HepG2 (cell line): ENCODE data around the gene STC2. TPM values are rescaled to one million over a fixed set of nuclear protein-coding genes. Genes with fewer than 3 reads are reported as not detected.
A peak's percentile ranks its signal among the peaks of the same experiment; 100 is the strongest.

ENCODE experiments used
- ATF1 ChIP-seq: IDR thresholded peaks from 2 replicates; pipeline ENCODE4 v1.6.1; 2016; ENCODE audit warnings: mild to moderate bottlenecking, control low read depth
- CBX2 ChIP-seq, 2 experiments: fragments of 200-600 bp in 1 of 2; sonication (generic); formaldehyde crosslinking in 1 of 2; IDR thresholded peaks; 2 replicates each; pipeline versions ENCODE4 v1.7.0 to v1.8.1; 2018 to 2022; ENCODE audit warnings: low read depth in 2 of 2, low read length in 1 of 2, mild to moderate bottlenecking in 1 of 2, missing genetic modification reagents in 1 of 2
- DR1 ChIP-seq: sonication (generic); formaldehyde crosslinking; IDR thresholded peaks from 2 replicates; pipeline ENCODE4 v1.8.0; 2021; ENCODE audit warnings: mild to moderate bottlenecking, missing genetic modification reagents, inconsistent platforms
- ETV6 ChIP-seq: sonication (generic); formaldehyde crosslinking; conservative IDR thresholded peaks from 2 replicates; pipeline ENCODE4 v1.4.0; 2020; ENCODE audit warnings: missing genetic modification reagents
- GATA4 ChIP-seq: sonication (generic); IDR thresholded peaks from 2 replicates; pipeline ENCODE4 v1.6.1; 2016; ENCODE audit warnings: antibody characterized with exemption, low read depth, borderline replicate concordance
- MED1 ChIP-seq: sonication (generic); formaldehyde crosslinking; IDR thresholded peaks from 2 replicates; pipeline ENCODE4 v1.4.0; 2020; ENCODE audit warnings: missing genetic modification reagents
- POLR2A ChIP-seq, 2 experiments: IDR thresholded peaks; 2 replicates each; pipeline ENCODE4 v1.6.1; 2011; ENCODE audit warnings: low read depth in 2 of 2, low read length in 2 of 2, mild to moderate bottlenecking in 1 of 2, moderate library complexity in 1 of 2; ENCODE audit not compliant: insufficient read depth in 1 of 2
- POLR2AphosphoS5 ChIP-seq: IDR thresholded peaks from 2 replicates; pipeline ENCODE4 v1.6.1; 2012; ENCODE audit warnings: low read depth, low read length
- RFX5 ChIP-seq: IDR thresholded peaks from 2 replicates; pipeline ENCODE4 v1.6.1; 2011; ENCODE audit warnings: low read depth, low read length, improper control_type of control experiment
- SP5 ChIP-seq: IDR thresholded peaks from 2 replicates; pipeline ENCODE4 v1.6.1; 2016; ENCODE audit warnings: low read depth, borderline replicate concordance
- STAT5B ChIP-seq: sonication (generic); formaldehyde crosslinking; IDR thresholded peaks from 2 replicates; pipeline ENCODE4 v1.4.0; 2020; ENCODE audit warnings: missing genetic modification reagents
- TAF15 ChIP-seq: fragments of 200-400 bp; formaldehyde crosslinking; IDR thresholded peaks from one replicate; pipeline ENCODE4 v1.6.1; 2018; ENCODE audit warnings: mild to moderate bottlenecking, low read depth, low read length; ENCODE audit not compliant: poor library complexity, severe bottlenecking
- THAP11 ChIP-seq: IDR thresholded peaks from 2 replicates; pipeline ENCODE4 v1.6.1; 2016; ENCODE audit warnings: missing biosample characterization, missing genetic modification reagents
- ZMAT3 ChIP-seq: sonication (generic); formaldehyde crosslinking; conservative IDR thresholded peaks from 2 replicates; pipeline ENCODE4 v1.7.0; 2021; ENCODE audit warnings: missing genetic modification reagents
- ZNF251 ChIP-seq: sonication (generic); formaldehyde crosslinking; IDR thresholded peaks from 2 replicates; pipeline ENCODE4 v1.9.0; 2021; ENCODE audit warnings: mild to moderate bottlenecking, missing genetic modification reagents
- ZNF709 ChIP-seq: sonication (generic); formaldehyde crosslinking; IDR thresholded peaks from 2 replicates; pipeline ENCODE4 v1.5.0; 2020; ENCODE audit warnings: mild to moderate bottlenecking, missing genetic modification reagents
- polyA plus RNA-seq, 8 experiments: library from polyadenylated mRNA; depleted of rRNA in 3 of 8; stranded (reverse) in 7 of 8; unstranded in 1 of 8; fragments of >200 nt; fragmentation: Illumina TruSeq in 4 of 8; extraction: Trizol in 4 of 8; gene quantifications; 2 replicates each; pipeline versions ENCODE4 v1.2.1 to v1.2.3, GENCODE V29; 2011 to 2016; ENCODE audit warnings: low read depth in 4 of 8, missing spikeins in 1 of 8, mixed read lengths in 1 of 8; ENCODE audit not compliant: insufficient read depth in 1 of 8
- total RNA-seq, 5 experiments: library from RNA; depleted of rRNA; stranded (reverse); fragments of >200 nt; fragmentation: Illumina TruSeq; extraction: Trizol; gene quantifications; 2 replicates each; pipeline ENCODE4 v1.2.3, GENCODE V29; 2016; ENCODE audit warnings: low read depth in 1 of 5
- TF ChIP-seq, protein P1 (sequence below): sonication (generic); formaldehyde crosslinking; IDR thresholded peaks from 2 replicates; pipeline ENCODE4 v1.5.1; 2020; ENCODE audit warnings: missing genetic modification reagents, mild to moderate bottlenecking, borderline replicate concordance
- TF ChIP-seq, protein P2 (sequence below): sonication (generic); formaldehyde crosslinking; IDR thresholded peaks from 2 replicates; pipeline ENCODE4 v1.4.0; 2020; ENCODE audit warnings: missing genetic modification reagents
- TF ChIP-seq, protein P3 (sequence below): sonication (generic); formaldehyde crosslinking; IDR thresholded peaks from 2 replicates; pipeline ENCODE4 v1.4.0; 2020; ENCODE audit warnings: missing genetic modification reagents, borderline replicate concordance
- TF ChIP-seq, protein P4 (sequence below): sonication (generic); formaldehyde crosslinking; IDR thresholded peaks from 2 replicates; pipeline ENCODE4 v1.4.0; 2020; ENCODE audit warnings: mild to moderate bottlenecking, missing genetic modification reagents

The STC2 gene
- total and polyA plus RNA-seq, 2 of the 13 experiments (the other 11 are each of a cell fraction or from before 2014, with no cell fraction given), result 27.1 to 69.2 TPM

DNA sequence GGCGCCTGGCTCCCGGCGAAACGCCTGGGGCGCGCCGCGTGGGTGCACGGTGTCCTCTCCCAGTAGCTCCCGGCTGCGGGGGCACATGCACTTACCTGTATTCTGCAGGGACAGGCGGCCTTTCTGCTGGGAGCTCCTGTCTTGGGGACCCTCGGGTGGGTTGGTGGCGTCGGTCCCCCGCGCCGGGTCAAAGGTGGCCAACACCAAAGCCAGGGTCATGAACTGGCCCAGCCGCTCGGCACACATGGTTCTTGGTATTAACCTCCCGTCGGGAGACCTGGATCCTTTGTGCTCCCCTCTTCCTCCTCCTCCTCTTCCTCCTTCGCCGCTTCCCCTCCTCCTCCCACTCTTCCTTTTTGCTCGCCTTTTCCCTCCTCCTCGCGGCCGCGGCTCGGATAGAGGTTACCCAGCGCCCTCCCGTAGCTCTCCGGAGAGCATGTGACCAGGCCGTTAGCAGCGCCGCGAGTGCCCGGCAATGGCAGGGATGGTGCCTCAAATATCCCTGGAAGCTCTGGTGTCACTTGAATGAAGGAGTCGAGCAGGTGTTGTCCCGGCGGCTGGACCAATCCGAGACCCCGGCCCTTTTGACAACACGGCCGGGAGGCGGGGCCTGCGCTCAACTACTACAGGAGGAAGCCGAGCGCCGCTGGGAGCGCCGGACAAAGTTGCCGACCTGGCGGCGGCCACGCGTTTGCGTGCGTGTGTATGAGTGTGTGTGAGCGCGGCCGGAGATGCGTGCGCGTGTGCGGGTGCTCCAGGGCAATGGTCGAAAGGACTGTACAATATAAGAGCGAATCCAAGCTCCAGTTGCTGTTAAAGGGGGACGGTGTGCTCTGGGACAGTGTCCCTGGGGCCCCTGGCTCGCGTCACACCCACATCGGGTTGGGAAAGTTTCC is at the start of gene STC2 (continued):
- TF ChIP-seq, protein P1, sequence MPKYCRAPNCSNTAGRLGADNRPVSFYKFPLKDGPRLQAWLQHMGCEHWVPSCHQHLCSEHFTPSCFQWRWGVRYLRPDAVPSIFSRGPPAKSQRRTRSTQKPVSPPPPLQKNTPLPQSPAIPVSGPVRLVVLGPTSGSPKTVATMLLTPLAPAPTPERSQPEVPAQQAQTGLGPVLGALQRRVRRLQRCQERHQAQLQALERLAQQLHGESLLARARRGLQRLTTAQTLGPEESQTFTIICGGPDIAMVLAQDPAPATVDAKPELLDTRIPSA (CRISPR knock-in tag), result no peak
- TF ChIP-seq ATF1, result peak; percentile 54
- TF ChIP-seq ZNF709 (CRISPR knock-in tag), result no peak; the same call in 1 of the 2 replicates
- peak; percentile 99 for TF ChIP-seq DR1 (CRISPR knock-in tag)
- TF ChIP-seq SP5 (CRISPR knock-in tag), result peak; percentile 19; the same call in 1 of the 2 replicates
- no peak for TF ChIP-seq CBX2 (IDR thresholded peaks at IDR 0.05; ENCODE audit: low read depth, low read length)
- no peak for TF ChIP-seq CBX2 (CRISPR knock-in tag; IDR thresholded peaks at IDR 0.05; ENCODE audit: low read depth)
- TF ChIP-seq ZNF251 (CRISPR knock-in tag), result no peak
- TF ChIP-seq, protein P2, sequence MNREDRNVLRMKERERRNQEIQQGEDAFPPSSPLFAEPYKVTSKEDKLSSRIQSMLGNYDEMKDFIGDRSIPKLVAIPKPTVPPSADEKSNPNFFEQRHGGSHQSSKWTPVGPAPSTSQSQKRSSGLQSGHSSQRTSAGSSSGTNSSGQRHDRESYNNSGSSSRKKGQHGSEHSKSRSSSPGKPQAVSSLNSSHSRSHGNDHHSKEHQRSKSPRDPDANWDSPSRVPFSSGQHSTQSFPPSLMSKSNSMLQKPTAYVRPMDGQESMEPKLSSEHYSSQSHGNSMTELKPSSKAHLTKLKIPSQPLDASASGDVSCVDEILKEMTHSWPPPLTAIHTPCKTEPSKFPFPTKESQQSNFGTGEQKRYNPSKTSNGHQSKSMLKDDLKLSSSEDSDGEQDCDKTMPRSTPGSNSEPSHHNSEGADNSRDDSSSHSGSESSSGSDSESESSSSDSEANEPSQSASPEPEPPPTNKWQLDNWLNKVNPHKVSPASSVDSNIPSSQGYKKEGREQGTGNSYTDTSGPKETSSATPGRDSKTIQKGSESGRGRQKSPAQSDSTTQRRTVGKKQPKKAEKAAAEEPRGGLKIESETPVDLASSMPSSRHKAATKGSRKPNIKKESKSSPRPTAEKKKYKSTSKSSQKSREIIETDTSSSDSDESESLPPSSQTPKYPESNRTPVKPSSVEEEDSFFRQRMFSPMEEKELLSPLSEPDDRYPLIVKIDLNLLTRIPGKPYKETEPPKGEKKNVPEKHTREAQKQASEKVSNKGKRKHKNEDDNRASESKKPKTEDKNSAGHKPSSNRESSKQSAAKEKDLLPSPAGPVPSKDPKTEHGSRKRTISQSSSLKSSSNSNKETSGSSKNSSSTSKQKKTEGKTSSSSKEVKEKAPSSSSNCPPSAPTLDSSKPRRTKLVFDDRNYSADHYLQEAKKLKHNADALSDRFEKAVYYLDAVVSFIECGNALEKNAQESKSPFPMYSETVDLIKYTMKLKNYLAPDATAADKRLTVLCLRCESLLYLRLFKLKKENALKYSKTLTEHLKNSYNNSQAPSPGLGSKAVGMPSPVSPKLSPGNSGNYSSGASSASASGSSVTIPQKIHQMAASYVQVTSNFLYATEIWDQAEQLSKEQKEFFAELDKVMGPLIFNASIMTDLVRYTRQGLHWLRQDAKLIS, result peak; percentile 91
- TF ChIP-seq GATA4, result peak; percentile 93
- TF ChIP-seq POLR2A (IDR thresholded peaks at IDR 0.05; ENCODE audit: insufficient read depth in 1 of 2, low read depth in 2 of 2, low read length in 2 of 2), result peak in 1 of 2 experiments; percentile 97; a peak in 2 of 4 replicates
- TF ChIP-seq STAT5B (CRISPR knock-in tag), result peak; percentile 44; the same call in 1 of the 2 replicates
- TF ChIP-seq, protein P3, sequence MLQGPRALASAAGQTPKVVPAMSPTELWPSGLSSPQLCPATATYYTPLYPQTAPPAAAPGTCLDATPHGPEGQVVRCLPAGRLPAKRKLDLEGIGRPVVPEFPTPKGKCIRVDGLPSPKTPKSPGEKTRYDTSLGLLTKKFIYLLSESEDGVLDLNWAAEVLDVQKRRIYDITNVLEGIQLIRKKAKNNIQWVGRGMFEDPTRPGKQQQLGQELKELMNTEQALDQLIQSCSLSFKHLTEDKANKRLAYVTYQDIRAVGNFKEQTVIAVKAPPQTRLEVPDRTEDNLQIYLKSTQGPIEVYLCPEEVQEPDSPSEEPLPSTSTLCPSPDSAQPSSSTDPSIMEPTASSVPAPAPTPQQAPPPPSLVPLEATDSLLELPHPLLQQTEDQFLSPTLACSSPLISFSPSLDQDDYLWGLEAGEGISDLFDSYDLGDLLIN (CRISPR knock-in tag), result peak; percentile 79; the same call in 1 of the 2 replicates
- peak; percentile 93 for TF ChIP-seq TAF15
- TF ChIP-seq THAP11 (CRISPR knock-in tag), result peak; percentile 40; the same call in 1 of the 2 replicates
- TF ChIP-seq MED1 (CRISPR knock-in tag), result peak; percentile 84
- peak; percentile 20; the same call in 1 of the 2 replicates for TF ChIP-seq ETV6
- TF ChIP-seq ZMAT3 (CRISPR knock-in tag), result peak; percentile 88
- TF ChIP-seq POLR2AphosphoS5, result peak; percentile 99
- TF ChIP-seq RFX5, result 0 out of 2 replicates have a peak, but pooled peaks have one; percentile 37
- TF ChIP-seq, protein P4, sequence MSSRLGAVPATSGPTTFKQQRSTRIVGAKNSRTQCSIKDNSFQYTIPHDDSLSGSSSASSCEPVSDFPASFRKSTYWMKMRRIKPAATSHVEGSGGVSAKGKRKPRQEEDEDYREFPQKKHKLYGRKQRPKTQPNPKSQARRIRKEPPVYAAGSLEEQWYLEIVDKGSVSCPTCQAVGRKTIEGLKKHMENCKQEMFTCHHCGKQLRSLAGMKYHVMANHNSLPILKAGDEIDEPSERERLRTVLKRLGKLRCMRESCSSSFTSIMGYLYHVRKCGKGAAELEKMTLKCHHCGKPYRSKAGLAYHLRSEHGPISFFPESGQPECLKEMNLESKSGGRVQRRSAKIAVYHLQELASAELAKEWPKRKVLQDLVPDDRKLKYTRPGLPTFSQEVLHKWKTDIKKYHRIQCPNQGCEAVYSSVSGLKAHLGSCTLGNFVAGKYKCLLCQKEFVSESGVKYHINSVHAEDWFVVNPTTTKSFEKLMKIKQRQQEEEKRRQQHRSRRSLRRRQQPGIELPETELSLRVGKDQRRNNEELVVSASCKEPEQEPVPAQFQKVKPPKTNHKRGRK (CRISPR knock-in tag), result peak; percentile 91; the same call in 1 of the 2 replicates
